HG02970 (cell line): ENCODE results near the gene HAO2.
"Not testable (repeated sequence)": the region's sequence is repeated elsewhere in the genome, so short reads cannot be mapped to it uniquely, and the experiment has no call there.

Source experiments
- ATAC-seq: cut with Tn5 transposase; IDR thresholded peaks from one replicate; pipeline ENCODE4 v1.9.1; 2021; ENCODE audit warnings: mild to moderate bottlenecking, moderate library complexity, moderate number of reproducible peaks; ENCODE audit not compliant: unreplicated experiment, low FRiP score

HAO2 gene

GRCh38 chr1:119368554-119368953 lies at the start of gene HAO2:
Gene HAO2 (plus strand): TSS chr1:119368785. CDS start chr1:119381086, 12,301 bp downstream.
- ATAC-seq = no peak

DNA sequence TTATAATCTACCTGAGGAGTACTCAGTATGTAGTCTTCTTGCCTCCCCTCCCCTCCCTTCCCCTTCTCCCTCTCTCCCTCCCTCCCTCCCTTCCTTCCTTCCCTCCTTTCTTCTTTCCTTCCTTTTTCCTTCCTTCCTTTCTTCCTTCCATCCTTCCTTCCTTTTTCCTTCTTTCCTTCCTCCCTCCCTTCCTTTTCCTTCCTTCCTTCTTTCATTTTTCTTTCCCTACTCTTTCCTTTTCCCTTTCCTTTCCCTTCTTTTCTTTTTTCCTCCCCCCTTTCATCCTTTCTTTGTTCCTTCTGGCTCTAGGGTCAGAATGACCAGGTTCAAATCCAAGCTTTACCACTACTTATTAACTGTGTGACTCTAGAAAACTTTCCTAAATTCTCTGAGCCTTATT lies 48.5 kb upstream of the HAO2 start:
- no peak for ATAC-seq

DNA sequence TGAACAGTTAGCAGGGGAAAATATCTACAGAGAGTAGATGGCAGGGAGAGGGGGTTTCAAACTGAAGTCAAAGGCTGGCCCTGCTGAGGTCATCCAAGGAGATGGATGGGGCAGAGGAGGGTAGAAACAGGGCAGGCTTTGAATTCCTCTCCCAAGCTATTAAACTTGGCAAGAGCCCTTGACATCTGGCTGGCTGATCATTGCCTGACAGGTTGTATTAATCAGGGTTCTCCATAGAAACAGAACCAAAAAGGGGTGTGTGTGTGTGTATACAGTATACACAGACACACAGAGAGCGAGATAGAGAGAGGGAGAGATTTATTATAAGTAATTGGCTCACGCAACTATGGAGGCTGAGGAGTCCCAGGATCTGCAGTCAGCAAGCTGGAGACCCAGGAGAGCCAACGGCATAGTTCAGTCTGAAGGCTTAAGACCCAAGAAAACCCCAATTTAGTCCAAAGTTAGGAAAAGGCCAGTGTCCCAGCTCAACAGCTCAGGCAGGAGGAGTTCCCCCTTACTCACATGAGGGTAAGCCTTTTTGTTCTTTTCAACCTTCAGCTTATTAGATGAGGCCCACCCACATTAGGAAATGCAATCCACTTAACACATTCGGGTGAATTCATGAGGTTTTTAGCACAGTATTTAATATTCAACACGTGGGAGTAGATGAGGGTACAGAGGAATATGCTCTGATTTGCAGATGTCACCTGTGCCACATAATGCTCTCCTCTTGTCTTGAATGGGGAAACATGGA lies 46.7 kb upstream of the HAO2 start:
- no peak for ATAC-seq

GRCh38 chr1:119323216-119323982 lies 45.2 kb upstream of the HAO2 start:
- peak; percentile 72 for ATAC-seq

DNA sequence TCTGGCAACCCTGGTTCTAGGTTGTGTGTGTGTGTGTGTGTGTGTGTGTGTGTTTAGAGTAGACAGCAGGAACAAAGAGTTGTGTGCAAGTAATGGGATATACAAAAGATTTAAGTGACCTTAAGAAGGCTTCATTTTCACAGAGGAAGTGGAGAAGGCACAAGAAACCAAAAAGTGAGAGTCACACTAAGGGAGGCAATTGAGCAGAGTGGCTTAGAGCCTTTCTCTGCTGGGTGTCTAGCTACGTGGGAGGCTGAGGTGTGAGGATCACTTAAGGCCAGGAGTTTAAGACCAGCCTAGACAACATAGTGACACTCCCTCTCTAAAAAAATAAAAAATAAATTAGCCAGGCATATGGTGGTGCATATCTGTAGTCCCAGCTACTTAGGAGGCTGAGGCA lies 44.4 kb upstream of the HAO2 start:
- ATAC-seq = no peak

- ATAC-seq = no peak
These were observed 42.3 kb upstream of the HAO2 start for GRCh38 chr1:119326251-119326650.

- ATAC-seq = no peak
These were observed 41.5 kb upstream of the HAO2 start for GRCh38 chr1:119327094-119327449.

DNA sequence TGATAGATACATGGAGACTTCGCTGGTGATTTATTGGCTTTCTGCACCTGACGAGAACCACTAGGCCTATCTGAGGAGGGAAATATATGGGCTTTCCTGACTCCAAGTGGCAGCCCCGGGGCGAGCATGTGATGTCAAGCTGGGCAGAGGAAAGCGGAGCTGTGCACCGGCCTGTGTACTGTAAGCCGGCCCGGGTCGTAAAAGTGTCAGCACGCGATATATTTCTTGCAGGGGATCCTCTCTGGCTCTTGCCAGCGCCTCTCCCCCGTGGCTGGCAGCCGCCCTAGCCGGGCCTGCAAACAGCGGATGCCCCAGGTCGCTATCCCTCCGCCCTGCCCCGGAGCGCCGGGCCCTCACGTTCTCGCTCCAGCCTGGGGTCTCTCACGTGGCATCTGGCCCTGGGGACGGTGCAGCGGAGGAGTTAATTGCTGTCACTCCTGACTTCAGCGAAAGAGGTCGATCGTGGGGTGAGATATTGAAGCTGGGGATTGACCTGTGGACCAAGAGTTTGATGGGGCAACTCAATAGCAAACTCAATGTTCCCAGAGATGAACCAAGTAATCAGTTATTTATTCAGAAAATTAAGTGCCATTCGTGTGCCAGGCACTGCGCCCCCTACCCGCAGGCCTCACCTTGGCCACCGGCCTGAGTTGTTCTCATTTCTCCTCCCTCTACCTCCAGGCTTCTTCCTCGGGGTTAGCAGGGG lies 41.0 kb upstream of the HAO2 start:
- ATAC-seq = no peak

DNA sequence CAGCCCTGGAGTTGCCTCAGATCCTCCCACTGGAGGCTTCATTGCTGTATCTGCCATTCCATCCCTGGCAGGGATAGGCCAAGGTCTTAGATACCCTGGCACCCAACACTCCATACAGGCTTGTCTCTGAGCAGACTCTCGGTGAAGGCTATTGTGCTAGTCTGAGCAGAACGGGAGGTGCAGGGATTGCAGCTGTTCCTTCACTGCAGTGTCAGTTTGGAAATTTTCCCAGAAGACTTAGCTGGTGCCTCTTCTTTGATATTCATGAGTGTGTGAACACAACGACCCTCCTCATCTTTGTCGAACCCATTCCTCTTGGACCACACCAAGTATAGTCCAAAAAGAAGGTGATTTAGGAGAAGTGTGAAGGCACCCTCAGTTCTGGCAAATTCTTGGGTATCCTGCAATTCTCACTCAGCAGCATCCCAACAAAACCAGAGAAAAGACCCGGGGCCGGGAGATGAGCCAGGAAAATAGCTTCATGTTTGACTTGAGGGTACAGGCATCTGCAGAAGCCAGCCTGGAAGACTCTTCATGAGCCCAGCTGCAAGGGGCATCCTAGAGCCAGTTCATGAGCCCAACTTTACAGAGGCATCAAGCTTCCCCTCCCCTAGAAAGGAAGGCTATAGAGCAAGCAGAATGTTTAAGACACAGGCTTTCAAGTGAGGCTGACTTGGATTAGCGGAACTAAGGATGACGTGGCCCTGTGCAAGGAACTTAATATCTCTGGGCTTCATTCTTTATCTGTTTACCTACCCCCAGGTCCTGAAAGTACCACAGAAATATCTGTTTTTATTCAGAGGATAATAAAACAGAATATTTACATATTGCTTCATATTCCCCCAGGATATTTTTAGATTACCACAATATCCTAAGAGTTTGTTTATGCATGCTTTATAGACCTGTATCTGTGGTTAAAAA lies 38.8 kb upstream of the HAO2 start:
- ATAC-seq = no peak

GRCh38 chr1:119330466-119331189 lies 38.0 kb upstream of the HAO2 start:
- no peak for ATAC-seq

- ATAC-seq = no peak
These were observed 37.4 kb upstream of the HAO2 start for GRCh38 chr1:119331190-119331515.

GRCh38 chr1:119331915-119332314 lies 36.7 kb upstream of the HAO2 start:
- ATAC-seq = no peak

- no peak for ATAC-seq
These were observed 36.0 kb upstream of the HAO2 start for GRCh38 chr1:119332622-119333021.

DNA sequence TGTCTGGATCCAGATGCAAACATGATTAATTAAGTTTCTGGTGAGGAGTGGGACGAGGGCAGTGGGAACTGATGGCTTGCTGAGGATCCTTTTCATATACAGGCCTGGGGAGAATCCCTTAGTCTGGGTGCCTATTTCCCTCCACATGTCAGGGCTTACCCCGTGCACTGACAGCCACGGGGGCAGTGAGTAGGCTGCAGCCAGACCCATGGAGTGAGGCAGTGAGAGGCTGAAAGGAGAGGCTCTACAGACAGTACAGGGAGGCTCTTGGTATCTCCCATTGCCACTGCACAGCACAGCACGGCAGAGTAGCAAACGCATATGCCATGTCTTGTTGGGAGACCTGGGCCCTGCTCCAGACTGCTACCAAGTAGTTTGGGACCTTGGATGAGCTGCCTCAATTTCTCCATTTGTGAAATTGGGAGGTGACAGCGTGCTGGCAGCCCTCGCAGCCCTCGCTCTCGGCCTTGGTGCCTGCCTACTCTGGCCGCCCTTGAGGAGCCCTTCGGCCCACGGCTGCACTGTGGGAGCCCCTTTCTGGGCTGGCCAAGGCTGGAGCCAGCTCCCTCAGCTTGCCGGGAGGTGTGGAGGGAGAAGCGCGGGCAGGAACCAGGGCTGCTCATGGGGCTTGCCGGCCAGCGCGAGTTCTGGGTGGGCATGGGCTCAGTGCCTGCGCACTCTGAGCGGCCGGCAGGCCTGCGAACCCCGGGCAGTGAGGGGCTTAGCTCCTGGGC lies 35.3 kb upstream of the HAO2 start:
- ATAC-seq = no peak

DNA sequence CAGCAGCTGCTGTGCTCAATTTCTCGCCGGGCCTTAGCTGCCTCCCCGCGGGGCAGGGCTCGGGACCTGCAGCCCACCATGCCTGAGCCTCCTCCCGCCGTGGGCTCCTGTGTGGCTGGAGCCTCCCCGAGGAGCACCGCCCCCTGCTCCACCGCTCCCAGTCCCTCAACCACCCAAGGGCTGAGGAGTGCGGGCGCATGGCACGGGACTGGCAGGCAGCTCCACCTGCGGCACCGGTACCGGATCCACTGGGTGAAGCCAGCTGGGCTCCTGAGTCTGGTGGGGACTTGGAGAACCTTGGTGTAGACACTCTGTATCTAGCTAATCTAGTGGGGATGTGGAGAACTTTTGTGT lies 34.7 kb upstream of the HAO2 start:
- ATAC-seq = not testable (repeated sequence)

DNA sequence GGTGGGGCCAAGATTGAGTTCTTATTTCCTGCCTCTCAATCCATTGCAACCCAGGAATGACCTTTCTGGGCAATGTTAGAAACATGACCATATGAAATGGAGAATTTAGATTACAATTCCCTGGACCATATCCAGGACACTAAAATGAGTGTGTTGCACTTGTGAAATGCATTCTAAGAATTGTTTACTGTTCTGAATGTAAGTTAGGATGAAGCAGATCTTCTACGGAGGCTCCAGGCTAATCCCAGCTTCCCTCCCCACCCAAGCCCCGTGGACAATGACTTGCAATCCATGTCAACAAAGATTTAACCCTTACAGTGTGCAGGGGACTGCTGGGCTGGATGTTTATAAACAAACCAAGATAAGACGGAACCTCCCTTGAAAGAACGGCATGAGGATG lies 31.7 kb upstream of the HAO2 start:
- no peak for ATAC-seq

DNA sequence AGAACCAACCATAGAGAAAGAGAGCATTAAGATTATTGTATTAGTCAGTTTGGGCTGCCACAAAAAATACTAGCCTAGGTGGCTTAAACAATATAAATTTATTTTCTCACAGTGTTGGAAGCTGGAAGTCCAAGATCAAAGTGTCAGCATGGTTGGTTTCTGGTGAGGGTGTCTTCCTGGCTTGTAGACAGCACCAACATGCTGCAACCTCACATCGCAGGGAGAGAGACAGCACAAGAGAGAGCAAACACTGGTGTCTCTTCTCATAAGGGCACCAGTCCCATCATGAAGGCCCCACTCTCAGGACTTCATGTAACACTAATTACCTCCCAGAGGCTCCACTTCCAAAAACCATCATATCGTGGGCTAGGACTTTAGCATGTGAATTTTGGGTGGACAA lies 30.6 kb upstream of the HAO2 start:
- no peak for ATAC-seq

DNA sequence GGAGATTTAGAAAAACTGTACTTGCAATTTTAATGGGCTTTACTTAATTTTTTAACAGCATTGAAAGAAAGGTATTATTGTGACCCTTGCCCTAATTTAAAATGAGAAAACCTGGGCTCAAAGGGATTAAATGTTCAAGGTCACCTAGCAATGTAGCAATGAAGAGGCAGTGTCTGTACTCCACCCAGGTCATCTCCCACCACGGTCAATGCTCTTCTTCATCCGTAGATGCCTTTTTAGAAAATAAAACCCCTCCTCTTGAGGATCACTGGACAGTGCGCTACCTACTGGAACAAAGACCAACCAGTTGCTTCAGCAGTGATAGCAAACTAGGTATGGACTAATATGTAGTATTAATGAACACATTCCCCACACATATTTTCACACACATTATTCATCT lies 29.8 kb upstream of the HAO2 start:
- ATAC-seq = no peak

GRCh38 chr1:119340861-119341261 lies 27.7 kb upstream of the HAO2 start:
- no peak for ATAC-seq
